Measurements from ENCODE around the gene DGKQ. TPM values are rescaled to one million over a fixed set of nuclear protein-coding genes. Genes with fewer than 3 reads are reported as not detected.
A peak's percentile ranks its signal among the peaks of the same experiment; 100 is the strongest.

The DGKQ gene
- total and polyA plus RNA-seq, 2 of the 13 experiments (the other 11 are each of a cell fraction or from before 2014, with no cell fraction given) = 4.5 to 7.2 TPM

- TF ChIP-seq TFDP1 (CRISPR knock-in tag; IDR thresholded peaks at IDR 0.05; ENCODE audit: borderline replicate concordance) (peak; percentile 30; the same call in 1 of the 2 replicates), MTA3 (CRISPR knock-in tag; IDR thresholded peaks at IDR 0.05) (no peak), TFAP4 (IDR thresholded peaks at IDR 0.05; ENCODE audit: borderline replicate concordance, low read depth) (no peak), BRCA1 (CRISPR knock-in tag; IDR thresholded peaks at IDR 0.05) (peak; percentile 74; the same call in 1 of the 2 replicates), STAT5B (CRISPR knock-in tag; IDR thresholded peaks at IDR 0.05) (no peak), U2AF1 (optimal IDR thresholded peaks at IDR 0.05; ENCODE audit: low read depth, low read length) (no peak), ERF (CRISPR knock-in tag; IDR thresholded peaks at IDR 0.05) (no peak), PCBP1 (IDR thresholded peaks at IDR 0.05; ENCODE audit: borderline replicate concordance, low read depth, low read length) (0 out of 2 replicates have a peak, but pooled peaks have one; percentile 35), ZNF354B (CRISPR knock-in tag; IDR thresholded peaks at IDR 0.05) (no peak), ETV5 (CRISPR knock-in tag; IDR thresholded peaks at IDR 0.05; ENCODE audit: borderline replicate concordance) (0 out of 2 replicates have a peak, but pooled peaks have one; percentile 6), ADNP (CRISPR knock-in tag; IDR thresholded peaks at IDR 0.05) (no peak), ZSCAN20 (CRISPR knock-in tag; IDR thresholded peaks at IDR 0.05; ENCODE audit: borderline replicate concordance) (peak; percentile 62; the same call in 1 of the 2 replicates), ZFP82 (CRISPR knock-in tag; IDR thresholded peaks at IDR 0.05; ENCODE audit: borderline replicate concordance) (0 out of 2 replicates have a peak, but pooled peaks have one; percentile 54), NR2F1 (CRISPR knock-in tag; IDR thresholded peaks at IDR 0.05) (no peak; a peak in 1 of 4 replicates), NFAT5 (CRISPR knock-in tag; IDR thresholded peaks at IDR 0.05) (no peak; the same call in 1 of the 2 replicates), NCOA5 (CRISPR knock-in tag; IDR thresholded peaks at IDR 0.05) (0 out of 2 replicates have a peak, but pooled peaks have one; percentile 9), POGZ (CRISPR knock-in tag; IDR thresholded peaks at IDR 0.05) (0 out of 2 replicates have a peak, but pooled peaks have one; percentile 38), E2F2 (CRISPR knock-in tag; IDR thresholded peaks at IDR 0.05; ENCODE audit: borderline replicate concordance) (no peak), ZBTB14 (CRISPR knock-in tag; IDR thresholded peaks at IDR 0.05) (0 out of 2 replicates have a peak, but pooled peaks have one; percentile 7)
Observed at GRCh38 chr4:986879-987623, 13.7 kb upstream of the DGKQ start, which contains the start of gene IDUA (continued).
